ENCODE results near the gene FCHSD2. TPM values are rescaled to one million over a fixed set of nuclear protein-coding genes. Genes with fewer than 3 reads are reported as not detected.
"Not testable (repeated sequence)": the region's sequence is repeated elsewhere in the genome, so short reads cannot be mapped to it uniquely, and the experiment has no call there.

Gene FCHSD2
- total RNA-seq, 1 experiment from 2014 or later: 7.1 TPM

GRCh38 chr11:73061434-73061833 is 80.7 kb downstream of the FCHSD2 start:
- CTCF ChIA-PET: interaction anchor here (0.6 kb wide), 1 partner anchor 118 kb away, joined by 3 read pairs; no protein-coding TSS in a partner anchor
- H3K9ac ChIP-seq (ENCODE audit: low read length); BruUV-seq (replicated peaks); H2AFZ ChIP-seq (ENCODE audit: low read length); DNase-seq; H3K27ac ChIP-seq (ENCODE audit: low read length); H3K4me1 ChIP-seq (ENCODE audit: insufficient read depth, low read length); ATAC-seq; H3K9me3 ChIP-seq (ENCODE audit: low read length); H3K79me2 ChIP-seq (ENCODE audit: low read length); H3K4me3 ChIP-seq (ENCODE audit: low read length); H3F3A ChIP-seq (ENCODE audit: low read length, unreplicated experiment); H3K9me2 ChIP-seq (replicated peaks; ENCODE audit: low read length); H3K36me3 ChIP-seq (ENCODE audit: low read depth, low read length); H3K27me3 ChIP-seq (ENCODE audit: low read length); H4K20me1 ChIP-seq (ENCODE audit: low read length); intact Hi-C loops (cut with micrococcal nuclease); H3K4me2 ChIP-seq (ENCODE audit: low read length): not testable (repeated sequence)
- POLR2A ChIA-PET (ENCODE audit: unreplicated experiment): interaction anchor here (0.6 kb wide), 1 partner anchor 309 kb away, joined by 3 read pairs; the partner anchor contains the start of gene ARAP1

DNA sequence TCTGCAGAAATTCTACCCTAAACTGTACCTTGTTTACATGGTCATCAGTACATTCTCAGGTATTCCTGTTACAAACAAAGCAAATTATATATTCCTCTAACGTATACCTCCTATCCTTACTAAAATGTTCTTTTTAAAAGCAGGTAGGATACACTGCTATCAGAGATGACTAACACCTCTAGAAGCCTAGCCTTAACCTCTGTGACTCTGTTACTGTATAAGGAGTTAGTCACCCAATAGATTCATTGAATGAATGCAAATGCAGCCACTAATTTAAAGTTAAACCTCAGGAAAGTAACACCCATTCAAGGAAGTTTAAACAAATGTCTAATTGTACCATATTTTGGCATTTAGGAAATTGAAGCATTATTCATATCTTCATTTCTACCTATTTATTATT is 82.2 kb downstream of the FCHSD2 start:
- BruUV-seq (replicated peaks): no TSS peak
- H3K4me3 ChIP-seq (ENCODE audit: low read length): no peak overlapping the region
- no peaks in the 10 kb centered on the region for H3K9me3 ChIP-seq (ENCODE audit: low read length)
- no peak for TF ChIP-seq EZH2 (IDR thresholded peaks at IDR 0.05; ENCODE audit: low read length, unreplicated experiment)
- no peak for TF ChIP-seq EZH2phosphoT487 (IDR thresholded peaks at IDR 0.05; ENCODE audit: borderline replicate concordance, low read length)
- no peak for TF ChIP-seq CTCF (conservative IDR thresholded peaks at IDR 0.05; ENCODE audit: low read depth, low read length)
- no peak overlapping the region for H3K9ac ChIP-seq (ENCODE audit: low read length)
- H3K9me2 ChIP-seq (replicated peaks; ENCODE audit: low read length): no peaks in the 10 kb centered on the region
- ChIA-PET CTCF (no interaction called here), POLR2A (ENCODE audit: unreplicated experiment) (no interaction called here)
- no peaks in the 10 kb centered on the region for H3F3A ChIP-seq (ENCODE audit: low read length, unreplicated experiment)
- peaks cover 5% of the 10 kb centered on the region; the same call in 1 of the 2 replicates for H3K79me2 ChIP-seq (ENCODE audit: low read length)
- H3K4me2 ChIP-seq (ENCODE audit: low read length): no peak overlapping the region
- ATAC-seq: no peak
- H4K20me1 ChIP-seq (ENCODE audit: low read length): no peaks in the 10 kb centered on the region
- no peaks in the 10 kb centered on the region for H3K27me3 ChIP-seq (ENCODE audit: low read length)
- no peak for DNase-seq
- H3K27ac ChIP-seq (ENCODE audit: low read length): no peak overlapping the region
- no peaks in the 10 kb centered on the region for H3K4me1 ChIP-seq (ENCODE audit: insufficient read depth, low read length)
- H3K36me3 ChIP-seq (ENCODE audit: low read depth, low read length): no peaks in the 10 kb centered on the region
- H2AFZ ChIP-seq (ENCODE audit: low read length): no peak overlapping the region
- intact Hi-C loops (cut with micrococcal nuclease): no loop called here

- intact Hi-C loops (cut with micrococcal nuclease): no loop called here
- ChIA-PET CTCF (no interaction called here), POLR2A (ENCODE audit: unreplicated experiment) (interaction anchor here (0.6 to 0.7 kb wide), 2 partner anchors 36 to 565 kb away, joined by 5 to 14 read pairs; no protein-coding TSS in a partner anchor)
- Histone ChIP-seq H3K27me3 (ENCODE audit: low read length) (no peaks in the 10 kb centered on the region), H3K4me2 (ENCODE audit: low read length) (no peak overlapping the region), H3K36me3 (ENCODE audit: low read depth, low read length) (no peaks in the 10 kb centered on the region), H3F3A (ENCODE audit: low read length, unreplicated experiment) (no peaks in the 10 kb centered on the region), H3K9ac (ENCODE audit: low read length) (no peak overlapping the region), H4K20me1 (ENCODE audit: low read length) (no peaks in the 10 kb centered on the region), H2AFZ (ENCODE audit: low read length) (no peak overlapping the region), H3K4me3 (ENCODE audit: low read length) (no peak overlapping the region), H3K27ac (ENCODE audit: low read length) (no peak overlapping the region), H3K9me2 (replicated peaks; ENCODE audit: low read length) (no peaks in the 10 kb centered on the region), H3K4me1 (ENCODE audit: insufficient read depth, low read length) (no peaks in the 10 kb centered on the region), H3K79me2 (ENCODE audit: low read length) (no peaks in the 10 kb centered on the region), H3K9me3 (ENCODE audit: low read length) (no peaks in the 10 kb centered on the region)
- DNase-seq: no peak
- TF ChIP-seq CTCF (conservative IDR thresholded peaks at IDR 0.05; ENCODE audit: low read depth, low read length): no peak
- no peak for TF ChIP-seq EZH2 (IDR thresholded peaks at IDR 0.05; ENCODE audit: low read length, unreplicated experiment)
- no peak for TF ChIP-seq EZH2phosphoT487 (IDR thresholded peaks at IDR 0.05; ENCODE audit: borderline replicate concordance, low read length)
- ATAC-seq: no peak
- BruUV-seq (replicated peaks): no TSS peak
Observed at GRCh38 chr11:73058989-73059674, 83.0 kb downstream of the FCHSD2 start.
